Testis (tissue), 3 donors: Measurements from ENCODE around the gene MTSS2. TPM values are rescaled to one million over a fixed set of nuclear protein-coding genes. Genes with fewer than 3 reads are reported as not detected.

Experiments
- DNase-seq: peaks from one replicate; pipeline ENCODE4 v3.0.0-alpha.2; 2019
- H3K27ac ChIP-seq, 2 donors: fragments of 200-600 bp; sonication (generic); one replicate each; pipeline ENCODE4 v1.5.1; 2019
- H3K27me3 ChIP-seq: fragments of 200-600 bp; sonication (generic); one replicate; pipeline ENCODE4 v1.5.1; 2019
- H3K36me3 ChIP-seq: fragments of 200-600 bp; sonication (generic); one replicate; pipeline ENCODE4 v1.5.1; 2017; ENCODE audit warnings: low read depth; ENCODE audit errors: missing control alignments
- H3K4me1 ChIP-seq: fragments of 200-600 bp; sonication (generic); one replicate; pipeline ENCODE4 v1.5.1; 2019
- H3K4me3 ChIP-seq, 2 donors: fragments of 200-600 bp; sonication (generic); one replicate each; pipeline ENCODE4 v1.5.1; 2017 to 2019
- H3K9me3 ChIP-seq: fragments of 200-600 bp; sonication (generic); one replicate; pipeline ENCODE4 v1.5.1; 2017
- POLR2A ChIP-seq: fragments of 450-650 bp; IDR thresholded peaks from one replicate; pipeline ENCODE4 v1.6.1; 2017; ENCODE audit warnings: antibody characterized with exemption, mild to moderate bottlenecking, moderate library complexity
- WGBS, 2 donors: methylation state at CpG; one replicate each; pipeline ENCODE4 v1.1.5; 2018; 5-methylcytosine and 5-hydroxymethylcytosine counted together
- intact Hi-C: fragments of 100-400 bp; cut with DNase I; formaldehyde crosslinking; loops from one replicate; pipeline ENCODE4 v1.15.1; 2023; ENCODE audit warnings: low total_unique reads
- polyA plus RNA-seq: library from polyadenylated mRNA; stranded (reverse); fragments of 350-450 nt; fragmentation: Illumina TruSeq; extraction: RNeasy Lipid Tissue Mini Kit (QIAGEN cat#74804); gene quantifications from one replicate; pipeline ENCODE4 v1.2.3, GENCODE V29; 2014; ENCODE audit warnings: low read depth, low replicate concordance; ENCODE audit not compliant: insufficient read depth
- total RNA-seq, 2 donors: library from RNA; depleted of rRNA; stranded (reverse); fragments of >200 nt; gene quantifications; one replicate each; pipeline ENCODE4 v1.2.3, GENCODE V29; 2016
- TF ChIP-seq, protein P1 (sequence below), 3 experiments: fragments of 450-650 bp in 2 of 3; fragments of 200-600 bp in 1 of 3; sonication (generic) in 1 of 3; IDR thresholded peaks; one replicate each; pipeline ENCODE4 v1.5.1; 2016 to 2019; ENCODE audit warnings: antibody characterized with exemption in 3 of 3, mild to moderate bottlenecking in 2 of 3, moderate library complexity in 1 of 3

Gene MTSS2
- total and polyA plus RNA-seq, 3 donors from 2014 or later: 24.6 to 28.7 (median 25.6) TPM

DNA sequence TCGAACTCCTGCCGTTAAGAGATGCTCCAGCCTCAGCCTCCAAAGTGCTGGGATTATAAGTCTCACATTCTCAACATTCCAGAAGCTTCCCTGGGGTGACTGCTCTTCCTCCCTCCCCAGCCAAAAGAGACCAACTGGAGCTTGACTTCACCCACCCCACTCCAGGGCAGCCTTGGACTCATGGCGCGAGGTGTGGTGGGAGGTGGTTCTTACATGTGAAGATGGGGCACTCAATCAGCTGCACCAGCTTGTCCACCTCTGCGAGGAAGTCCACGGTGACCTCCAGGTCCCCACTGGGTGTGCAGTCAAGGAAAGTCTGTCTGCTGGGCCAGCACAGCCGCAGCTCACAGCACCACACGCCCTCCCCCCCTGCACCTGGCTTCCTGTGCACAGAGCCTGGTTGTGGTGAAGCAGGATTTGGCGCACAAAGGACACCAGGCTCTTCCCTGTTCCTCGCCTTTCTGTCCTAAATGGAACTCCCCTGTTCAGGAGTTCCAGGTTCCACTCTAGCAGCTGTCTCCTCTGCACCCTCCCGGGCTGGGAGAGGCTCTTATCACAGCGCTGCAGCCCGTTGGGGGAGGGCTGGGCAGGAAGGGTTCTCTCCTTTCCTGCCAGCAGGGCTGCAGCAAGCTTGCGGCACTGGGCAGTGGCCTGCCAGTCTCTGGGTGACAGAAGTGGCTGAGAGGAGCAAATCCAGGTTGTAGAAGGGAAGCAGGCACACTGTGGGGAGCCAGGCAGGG is 9.6 kb upstream of the MTSS2 start:
- H3K9me3 ChIP-seq: no peaks in the 10 kb centered on the region
- no peak overlapping the region for H3K27ac ChIP-seq
- DNase-seq: peak; percentile 50
- H3K27me3 ChIP-seq: no peaks in the 10 kb centered on the region
- H3K4me1 ChIP-seq: peaks cover 40% of the 10 kb centered on the region
- intact Hi-C loops: no loop called here
- 69 to 87% methylated on average over 11 to 14 of the region's 14 CpGs for WGBS, 2 donors
- H3K36me3 ChIP-seq: no peaks in the 10 kb centered on the region
- H3K4me3 ChIP-seq: no peak overlapping the region
- TF ChIP-seq, protein P1, sequence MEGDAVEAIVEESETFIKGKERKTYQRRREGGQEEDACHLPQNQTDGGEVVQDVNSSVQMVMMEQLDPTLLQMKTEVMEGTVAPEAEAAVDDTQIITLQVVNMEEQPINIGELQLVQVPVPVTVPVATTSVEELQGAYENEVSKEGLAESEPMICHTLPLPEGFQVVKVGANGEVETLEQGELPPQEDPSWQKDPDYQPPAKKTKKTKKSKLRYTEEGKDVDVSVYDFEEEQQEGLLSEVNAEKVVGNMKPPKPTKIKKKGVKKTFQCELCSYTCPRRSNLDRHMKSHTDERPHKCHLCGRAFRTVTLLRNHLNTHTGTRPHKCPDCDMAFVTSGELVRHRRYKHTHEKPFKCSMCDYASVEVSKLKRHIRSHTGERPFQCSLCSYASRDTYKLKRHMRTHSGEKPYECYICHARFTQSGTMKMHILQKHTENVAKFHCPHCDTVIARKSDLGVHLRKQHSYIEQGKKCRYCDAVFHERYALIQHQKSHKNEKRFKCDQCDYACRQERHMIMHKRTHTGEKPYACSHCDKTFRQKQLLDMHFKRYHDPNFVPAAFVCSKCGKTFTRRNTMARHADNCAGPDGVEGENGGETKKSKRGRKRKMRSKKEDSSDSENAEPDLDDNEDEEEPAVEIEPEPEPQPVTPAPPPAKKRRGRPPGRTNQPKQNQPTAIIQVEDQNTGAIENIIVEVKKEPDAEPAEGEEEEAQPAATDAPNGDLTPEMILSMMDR (IDR thresholded peaks at IDR 0.05): no peak
- TF ChIP-seq POLR2A: no peak

DNA sequence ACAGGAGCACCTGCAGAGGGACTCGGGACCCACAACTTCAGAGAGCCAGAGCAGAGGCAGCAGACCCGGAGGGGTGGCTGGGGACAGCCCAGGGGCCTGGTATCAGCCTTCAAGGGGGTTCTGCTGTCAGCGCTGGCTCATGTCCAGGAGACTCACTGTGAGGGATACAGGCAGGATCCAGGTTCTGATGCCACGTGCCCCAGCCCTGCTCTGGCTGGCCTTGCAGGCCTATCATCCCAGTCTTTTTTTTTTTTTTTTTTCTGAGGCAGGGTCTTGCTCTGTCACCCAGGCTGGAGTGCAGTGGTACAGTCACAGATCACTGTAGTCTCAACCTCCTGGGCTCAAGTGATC is 9.0 kb upstream of the MTSS2 start:
- no peak overlapping the region for H3K4me3 ChIP-seq
- intact Hi-C loops: no loop called here
- H3K4me1 ChIP-seq: peaks cover 40% of the 10 kb centered on the region
- no peak for DNase-seq
- 60 to 78% methylated on average over 4 of the region's 4 CpGs for WGBS, 2 donors
- no peak overlapping the region for H3K27ac ChIP-seq
- TF ChIP-seq POLR2A: no peak
- TF ChIP-seq, protein P1 (IDR thresholded peaks at IDR 0.05): no peak
- no peaks in the 10 kb centered on the region for H3K36me3 ChIP-seq
- H3K9me3 ChIP-seq: no peaks in the 10 kb centered on the region
- no peaks in the 10 kb centered on the region for H3K27me3 ChIP-seq

DNA sequence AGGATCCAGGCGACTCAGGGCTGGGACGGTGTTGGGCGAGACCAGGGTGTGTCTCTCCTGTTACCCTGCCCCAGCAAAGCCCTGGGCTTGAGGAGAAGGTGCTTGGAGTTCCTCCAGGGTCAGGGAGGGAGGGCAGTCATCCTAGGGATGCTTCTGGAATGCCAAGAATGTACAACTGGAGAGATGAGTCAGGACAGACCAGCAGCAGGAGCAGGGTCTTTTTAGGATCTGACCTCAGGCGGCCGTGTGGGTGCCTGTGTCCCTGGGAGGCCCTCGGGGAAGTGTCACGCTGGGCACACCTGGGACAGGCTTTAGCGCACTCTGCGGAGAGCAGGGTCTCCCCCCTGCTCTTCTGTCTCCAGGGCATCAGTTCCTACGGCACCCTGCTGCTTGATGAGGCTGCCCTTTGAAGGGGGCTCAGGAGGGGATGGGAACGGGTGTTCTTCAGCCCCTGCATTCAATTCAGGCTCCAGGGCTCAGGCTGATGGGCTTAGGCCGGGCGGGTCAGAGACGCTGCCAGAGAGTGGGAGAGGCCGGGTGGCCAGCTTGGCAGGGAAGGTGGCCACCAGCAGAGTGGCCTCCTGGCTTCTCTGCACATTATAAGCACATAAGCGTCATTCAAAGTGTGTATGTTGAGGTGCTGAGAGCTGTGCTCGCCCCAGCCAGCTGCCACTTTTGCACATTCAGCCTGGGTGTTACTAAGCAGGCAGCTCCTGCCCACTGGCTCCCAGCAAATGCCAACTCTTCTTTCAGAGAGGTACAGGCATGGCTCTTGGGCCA is 8.4 kb upstream of the MTSS2 start:
- Histone ChIP-seq H3K9me3 (no peaks in the 10 kb centered on the region), H3K36me3 (no peaks in the 10 kb centered on the region), H3K4me1 (peaks cover 40% of the 10 kb centered on the region), H3K27ac (no peak overlapping the region), H3K4me3 (no peak overlapping the region), H3K27me3 (no peaks in the 10 kb centered on the region)
- WGBS, 2 donors: 64 to 78% methylated on average over 9 to 17 of the region's 17 CpGs
- no peak for DNase-seq
- intact Hi-C loops: no loop called here
- TF ChIP-seq POLR2A: no peak
- TF ChIP-seq, protein P1 (IDR thresholded peaks at IDR 0.05): no peak

GRCh38 chr16:70692873-70693671 is 7.2 kb upstream of the MTSS2 start:
- WGBS, 2 donors: 77 to 93% methylated on average over 20 to 29 of the region's 29 CpGs
- peaks cover 49% of the 10 kb centered on the region for H3K4me1 ChIP-seq
- intact Hi-C loops: no loop called here

More at GRCh38 chr16:70692873-70693671, 7.2 kb upstream of the MTSS2 start:
- no peaks in the 10 kb centered on the region for H3K9me3 ChIP-seq
- H3K27ac ChIP-seq: peak overlapping the region in 1 of 2 donors; percentile 47
- TF ChIP-seq, protein P1 (IDR thresholded peaks at IDR 0.05): no peak
- no peak for TF ChIP-seq POLR2A
- no peaks in the 10 kb centered on the region for H3K36me3 ChIP-seq
- DNase-seq: peak; percentile 72
- no peaks in the 10 kb centered on the region for H3K27me3 ChIP-seq
- H3K4me3 ChIP-seq: no peak overlapping the region
